ENCODE data around the gene C2orf78. TPM values are rescaled to one million over a fixed set of nuclear protein-coding genes. Genes with fewer than 3 reads are reported as not detected.

Gene C2orf78
- total and polyA plus RNA-seq, 10 of the 15 experiments (the other 5 are each of a cell fraction or from before 2014, with no cell fraction given): 0.08 to 0.82 (median 0.40) TPM

DNA sequence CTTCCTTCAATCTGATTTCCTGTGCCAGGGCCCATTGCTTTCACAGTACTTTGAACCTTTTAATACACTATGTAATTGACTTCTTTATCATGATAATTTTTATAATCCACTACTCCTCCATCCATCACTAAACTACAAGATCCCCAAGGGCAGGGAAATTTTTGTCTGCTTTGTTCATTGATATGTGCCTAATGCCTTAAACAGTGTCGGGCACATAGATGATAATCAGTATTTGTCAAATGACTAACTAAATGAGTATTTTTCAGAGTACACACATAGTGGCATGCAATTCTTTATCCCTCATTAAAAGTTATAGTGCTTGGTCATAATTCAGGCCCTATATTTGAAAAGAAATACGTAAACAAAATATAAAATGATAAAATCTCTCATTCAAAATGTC lies 39.4 kb downstream of the C2orf78 start:
- FAIRE-seq: no peak
- ATAC-seq: no peak
- no peak for TF ChIP-seq BCL3 (IDR thresholded peaks at IDR 0.05; ENCODE audit: borderline replicate concordance, insufficient read depth, low read depth, low read length, poor library complexity, severe bottlenecking)
- H3K27ac ChIP-seq (ENCODE audit: control insufficient read depth, insufficient read depth): no peak overlapping the region
- H3K79me2 ChIP-seq (ENCODE audit: control insufficient read depth, insufficient read depth, low read length): peaks cover 2% of the 10 kb centered on the region
- no peak for DNase-seq (ENCODE audit: low read depth, low spot score)
- H3K4me3 ChIP-seq: no peak overlapping the region
- H2AFZ ChIP-seq (ENCODE audit: control insufficient read depth, low read depth, low read length): no peak overlapping the region
- no TSS peak for BruUV-seq (replicated peaks)
- in situ Hi-C loops (cut with MboI) (loop anchor here (10.0 kb wide), 1 partner anchor 571 kb away; no protein-coding TSS in a partner anchor), intact Hi-C loops (cut with micrococcal nuclease; ENCODE audit: unreplicated experiment) (loop anchor here (10.0 kb wide), 5 partner anchors 139 to 511 kb away; partner anchors contain the start of gene TET3)
- H4K20me1 ChIP-seq (ENCODE audit: control insufficient read depth, insufficient read depth): no peaks in the 10 kb centered on the region
- ChIA-PET POLR2A (interaction anchor here (0.6 to 1.8 kb wide), 5 partner anchors 130 to 327 kb away, joined by 3 to 9 read pairs (median 3); no protein-coding TSS in a partner anchor), CTCF (interaction anchor here (0.5 to 8.9 kb wide), 63 partner anchors 8 to 764 kb away, joined by 3 to 191 read pairs (median 5); partner anchors contain the start of genes BOLA3, MOB1A and TPRKB), RAD21 (ENCODE audit: unreplicated experiment) (interaction anchor here (1.1 to 8.4 kb wide), 20 partner anchors 11 to 578 kb away, joined by 3 to 96 read pairs (median 6); partner anchors contain the start of genes BOLA3, MOB1A and TPRKB), SMC1A (ENCODE audit: uncharacterized antibody, unreplicated experiment) (interaction anchor here (0.7 to 7.3 kb wide), 38 partner anchors 8 to 578 kb away, joined by 3 to 53 read pairs (median 4); partner anchors contain the start of genes BOLA3 and TPRKB)
- H3K4me2 ChIP-seq (ENCODE audit: control insufficient read depth, insufficient read depth): no peak overlapping the region
- H3K9ac ChIP-seq (ENCODE audit: control insufficient read depth, insufficient read depth, low read length): no peak overlapping the region
- H3K4me1 ChIP-seq (ENCODE audit: control insufficient read depth, insufficient read depth, low read length): peaks cover 20% of the 10 kb centered on the region
- H3K36me3 ChIP-seq (ENCODE audit: control insufficient read depth in 2 of 2, insufficient read depth in 2 of 2, low read length in 1 of 2): no peaks in the 10 kb centered on the region
- WGBS (ENCODE audit: insufficient coverage, insufficient replicate concordance, low lambda C conversion rate, missing lambda C conversion rate): 45% methylated on average over 2 of the region's 2 CpGs
- no peaks in the 10 kb centered on the region for H3K27me3 ChIP-seq (replicated peaks in 1 of 2; ENCODE audit: control insufficient read depth in 2 of 2, insufficient read depth in 2 of 2, low read length in 1 of 2)
- no peaks in the 10 kb centered on the region for H3K9me3 ChIP-seq (replicated peaks; ENCODE audit: control insufficient read depth, insufficient read depth, low read length)

DNA sequence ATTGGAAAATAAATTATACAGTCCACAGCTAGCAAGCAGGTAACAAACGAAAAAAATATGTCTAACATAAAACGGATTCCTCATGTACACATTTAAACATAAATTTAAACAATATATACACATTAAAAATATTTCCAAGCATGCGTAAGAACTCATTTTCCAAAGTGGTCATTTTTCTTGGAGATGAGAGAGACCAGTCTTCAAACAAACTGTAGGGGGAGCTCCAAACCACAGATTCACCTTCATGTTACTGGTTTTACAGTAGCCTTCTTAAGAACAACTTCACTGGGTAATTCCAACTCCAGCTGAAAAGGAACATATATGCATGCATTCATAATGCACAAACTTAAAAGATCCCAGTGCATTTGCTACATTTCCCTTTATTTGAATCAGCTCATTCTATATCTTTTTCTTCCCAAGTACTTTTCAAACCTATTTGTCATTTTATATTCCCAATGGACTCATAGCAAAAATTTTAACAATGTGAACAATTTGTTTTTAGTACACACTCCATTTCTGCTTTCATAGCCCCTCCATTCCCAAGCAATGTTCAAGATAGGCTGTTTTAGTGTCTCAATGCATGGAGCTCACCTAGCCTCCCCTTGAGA lies 40.0 kb downstream of the C2orf78 start:
- H3K9me3 ChIP-seq (replicated peaks; ENCODE audit: control insufficient read depth, insufficient read depth, low read length): no peaks in the 10 kb centered on the region
- ATAC-seq (0 out of 3 replicates have a peak, but pooled peaks have one; percentile 9), FAIRE-seq (peak; percentile 52), DNase-seq (ENCODE audit: low read depth, low spot score) (peak; percentile 49)
- H3K4me2 ChIP-seq (ENCODE audit: control insufficient read depth, insufficient read depth): no peak overlapping the region
- H3K4me3 ChIP-seq: no peak overlapping the region
- peaks cover 7% of the 10 kb centered on the region for H3K79me2 ChIP-seq (ENCODE audit: control insufficient read depth, insufficient read depth, low read length)
- POLR2A ChIA-PET: interaction anchor here (0.6 to 1.8 kb wide), 9 partner anchors 130 to 358 kb away, joined by 3 to 9 read pairs (median 4); partner anchors contain the start of gene BOLA3
- H3K27me3 ChIP-seq (replicated peaks in 1 of 2; ENCODE audit: control insufficient read depth in 2 of 2, insufficient read depth in 2 of 2, low read length in 1 of 2): no peaks in the 10 kb centered on the region
- H3K4me1 ChIP-seq (ENCODE audit: control insufficient read depth, insufficient read depth, low read length): peaks cover 20% of the 10 kb centered on the region
- H4K20me1 ChIP-seq (ENCODE audit: control insufficient read depth, insufficient read depth): no peaks in the 10 kb centered on the region
- in situ Hi-C loops (cut with MboI): loop anchor here (10.0 kb wide), 1 partner anchor 571 kb away; no protein-coding TSS in a partner anchor
- SMC1A ChIA-PET (ENCODE audit: uncharacterized antibody, unreplicated experiment): interaction anchor here (0.7 to 7.3 kb wide), 37 partner anchors 9 to 577 kb away, joined by 3 to 53 read pairs (median 4); partner anchors contain the start of gene BOLA3
- intact Hi-C loops (cut with micrococcal nuclease; ENCODE audit: unreplicated experiment): loop anchor here (1.0 to 10.0 kb wide), 6 partner anchors 139 to 511 kb away; partner anchors contain the start of genes BOLA3 and TET3
- no peak overlapping the region for H3K27ac ChIP-seq (ENCODE audit: control insufficient read depth, insufficient read depth)
- H3K9ac ChIP-seq (ENCODE audit: control insufficient read depth, insufficient read depth, low read length): no peak overlapping the region
- H2AFZ ChIP-seq (ENCODE audit: control insufficient read depth, low read depth, low read length): no peak overlapping the region
- BruUV-seq (replicated peaks): no TSS peak
- RAD21 ChIA-PET (ENCODE audit: unreplicated experiment): interaction anchor here (0.6 to 8.4 kb wide), 25 partner anchors 12 to 658 kb away, joined by 3 to 96 read pairs (median 4); partner anchors contain the start of gene BOLA3
- CTCF ChIA-PET: interaction anchor here (0.5 to 8.9 kb wide), 71 partner anchors 9 to 763 kb away, joined by 3 to 191 read pairs (median 5); partner anchors contain the start of genes BOLA3, MOB1A and TPRKB
- whole genome bisulfite sequencing (ENCODE audit: insufficient coverage, insufficient replicate concordance, low lambda C conversion rate, missing lambda C conversion rate): 2% methylated on average over 3 of the region's 3 CpGs
- H3K36me3 ChIP-seq (ENCODE audit: control insufficient read depth in 2 of 2, insufficient read depth in 2 of 2, low read length in 1 of 2): no peaks in the 10 kb centered on the region
- TF ChIP-seq FOXK2 (IDR thresholded peaks at IDR 0.05) (no peak), USF2 (IDR thresholded peaks at IDR 0.05; ENCODE audit: borderline replicate concordance, low read depth, low read length) (no peak)
- TF ChIP-seq, protein P1, sequence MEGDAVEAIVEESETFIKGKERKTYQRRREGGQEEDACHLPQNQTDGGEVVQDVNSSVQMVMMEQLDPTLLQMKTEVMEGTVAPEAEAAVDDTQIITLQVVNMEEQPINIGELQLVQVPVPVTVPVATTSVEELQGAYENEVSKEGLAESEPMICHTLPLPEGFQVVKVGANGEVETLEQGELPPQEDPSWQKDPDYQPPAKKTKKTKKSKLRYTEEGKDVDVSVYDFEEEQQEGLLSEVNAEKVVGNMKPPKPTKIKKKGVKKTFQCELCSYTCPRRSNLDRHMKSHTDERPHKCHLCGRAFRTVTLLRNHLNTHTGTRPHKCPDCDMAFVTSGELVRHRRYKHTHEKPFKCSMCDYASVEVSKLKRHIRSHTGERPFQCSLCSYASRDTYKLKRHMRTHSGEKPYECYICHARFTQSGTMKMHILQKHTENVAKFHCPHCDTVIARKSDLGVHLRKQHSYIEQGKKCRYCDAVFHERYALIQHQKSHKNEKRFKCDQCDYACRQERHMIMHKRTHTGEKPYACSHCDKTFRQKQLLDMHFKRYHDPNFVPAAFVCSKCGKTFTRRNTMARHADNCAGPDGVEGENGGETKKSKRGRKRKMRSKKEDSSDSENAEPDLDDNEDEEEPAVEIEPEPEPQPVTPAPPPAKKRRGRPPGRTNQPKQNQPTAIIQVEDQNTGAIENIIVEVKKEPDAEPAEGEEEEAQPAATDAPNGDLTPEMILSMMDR (IDR thresholded peaks at IDR 0.05 in 2 of 3, conservative IDR thresholded peaks at IDR 0.05 in 1 of 3; ENCODE audit: control insufficient read depth in 2 of 3, extremely low read depth in 1 of 3, insufficient read depth in 1 of 3, low read depth in 3 of 3, low read length in 3 of 3): peak; percentile 75 to 84 (median 76)
